Type B pancreatic cell (in vitro differentiated cells): ENCODE measurements around the gene RBP5. TPM values are rescaled to one million over a fixed set of nuclear protein-coding genes. Genes with fewer than 3 reads are reported as not detected.

Experiments
- DNase-seq: peaks from one replicate; pipeline ENCODE4 v3.0.0; 2021; ENCODE audit warnings: mixed read lengths; ENCODE audit not compliant: unreplicated experiment; ENCODE audit errors: extremely low spot score
- H3K27ac Mint-ChIP-seq: 2 replicates; pipeline ENCODE4 v1.8.0; 2021; ENCODE audit warnings: mild to moderate bottlenecking, mixed read lengths
- H3K27me3 Mint-ChIP-seq: 2 replicates; pipeline ENCODE4 v1.8.0; 2021; ENCODE audit warnings: mixed read lengths
- H3K36me3 Mint-ChIP-seq: 2 replicates; pipeline ENCODE4 v1.8.0; 2021; ENCODE audit warnings: mixed read lengths
- H3K4me1 Mint-ChIP-seq: one replicate; pipeline ENCODE4 v1.8.0; 2021; ENCODE audit warnings: mixed read lengths; ENCODE audit not compliant: unreplicated experiment
- H3K4me3 Mint-ChIP-seq: 2 replicates; pipeline ENCODE4 v1.8.0; 2021; ENCODE audit warnings: mild to moderate bottlenecking, mixed read lengths
- H3K9me3 Mint-ChIP-seq: 2 replicates; pipeline ENCODE4 v1.8.0; 2021; ENCODE audit warnings: mixed read lengths
- CTCF ChIP-seq: fragments of 200-600 bp; sonication (generic); conservative IDR thresholded peaks from 2 replicates; pipeline ENCODE4 v1.5.0; 2021; ENCODE audit warnings: antibody characterized with exemption, mild to moderate bottlenecking
- total RNA-seq: library from RNA; stranded (reverse); gene quantifications from 2 replicates; pipeline ENCODE4 v1.2.1, GENCODE V29; 2021; ENCODE audit warnings: low replicate concordance

RBP5 gene
- total RNA-seq, 1 donor from 2014 or later = 1.0 TPM

GRCh38 chr12:7093486-7093885 is 35.2 kb downstream of the RBP5 start:
- Mint-ChIP-seq H3K36me3 (peaks cover 4% of the 10 kb centered on the region), H3K9me3 (no peaks in the 10 kb centered on the region), H3K27me3 (peaks cover 18% of the 10 kb centered on the region), H3K4me1 (peaks cover 10% of the 10 kb centered on the region), H3K4me3 (no peak overlapping the region), H3K27ac (no peak overlapping the region)
- TF ChIP-seq CTCF = no peak
- no peak for DNase-seq

GRCh38 chr12:7092986-7093460 is 35.7 kb downstream of the RBP5 start:
- peaks cover 18% of the 10 kb centered on the region for H3K27me3 Mint-ChIP-seq
- no peaks in the 10 kb centered on the region for H3K36me3 Mint-ChIP-seq
- no peak overlapping the region for H3K27ac Mint-ChIP-seq
- peaks cover 10% of the 10 kb centered on the region for H3K4me1 Mint-ChIP-seq
- no peaks in the 10 kb centered on the region for H3K9me3 Mint-ChIP-seq
- no peak for TF ChIP-seq CTCF
- no peak overlapping the region for H3K4me3 Mint-ChIP-seq
- DNase-seq = no peak

- TF ChIP-seq CTCF = peak; percentile 96
- Mint-ChIP-seq H3K27ac (peak within 1 kb of the TSS; percentile 80), H3K4me3 (peak within 1 kb of the TSS; percentile 83), H3K4me1 (peaks cover 10% of the 10 kb centered on the region), H3K27me3 (peaks cover 23% of the 10 kb centered on the region), H3K9me3 (no peaks in the 10 kb centered on the region), H3K36me3 (no peaks in the 10 kb centered on the region)
- no peak for DNase-seq
Measured at GRCh38 chr12:7092229-7092985, 36.3 kb downstream of the RBP5 start, which contains the start of gene C1R. TSS of gene C1R (minus strand) at chr12:7092445. CDS start at chr12:7092388, 57 bp downstream.

- peaks cover 10% of the 10 kb centered on the region for H3K4me1 Mint-ChIP-seq
- H3K9me3 Mint-ChIP-seq = no peaks in the 10 kb centered on the region
- H3K4me3 Mint-ChIP-seq = peak overlapping the region; percentile 83
- TF ChIP-seq CTCF = no peak
- peaks cover 27% of the 10 kb centered on the region for H3K27me3 Mint-ChIP-seq
- H3K36me3 Mint-ChIP-seq = no peaks in the 10 kb centered on the region
- peak overlapping the region; percentile 80 for H3K27ac Mint-ChIP-seq
- DNase-seq = no peak
Measured at GRCh38 chr12:7091660-7092228, 36.9 kb downstream of the RBP5 start.

- no peak for DNase-seq
- no peak overlapping the region for H3K27ac Mint-ChIP-seq
- H3K9me3 Mint-ChIP-seq = no peaks in the 10 kb centered on the region
- H3K27me3 Mint-ChIP-seq = peaks cover 27% of the 10 kb centered on the region
- no peak for TF ChIP-seq CTCF
- H3K4me3 Mint-ChIP-seq = no peak overlapping the region
- H3K4me1 Mint-ChIP-seq = peaks cover 10% of the 10 kb centered on the region
- no peaks in the 10 kb centered on the region for H3K36me3 Mint-ChIP-seq
Measured at GRCh38 chr12:7091171-7091570, 37.5 kb downstream of the RBP5 start.
